ENCODE results near the gene PTEN.

PTEN gene

DNA sequence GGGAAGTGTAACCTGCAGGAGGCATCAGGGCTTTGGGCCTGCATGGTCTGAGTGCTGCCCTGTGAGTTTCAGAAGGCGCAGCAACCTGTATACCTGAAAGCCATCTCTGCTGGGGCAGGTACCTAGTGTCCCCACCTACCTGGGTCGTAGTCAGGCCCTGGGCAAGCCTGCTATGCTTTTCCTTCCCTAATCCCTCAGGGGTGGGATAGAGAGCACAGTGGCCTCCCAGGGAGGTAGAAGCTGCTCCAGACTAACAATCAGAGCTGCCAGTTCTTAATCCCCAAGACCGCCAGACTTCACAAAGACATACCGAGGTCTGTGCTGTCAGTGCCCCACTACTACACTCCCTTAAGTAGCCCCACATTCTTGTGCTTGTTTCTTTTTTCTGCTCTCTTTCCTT lies 52.0 kb downstream of the PTEN start:
- in situ Hi-C loops (cut with HindIII; ENCODE audit: low sequenced_read_pairs) = no loop called here

DNA sequence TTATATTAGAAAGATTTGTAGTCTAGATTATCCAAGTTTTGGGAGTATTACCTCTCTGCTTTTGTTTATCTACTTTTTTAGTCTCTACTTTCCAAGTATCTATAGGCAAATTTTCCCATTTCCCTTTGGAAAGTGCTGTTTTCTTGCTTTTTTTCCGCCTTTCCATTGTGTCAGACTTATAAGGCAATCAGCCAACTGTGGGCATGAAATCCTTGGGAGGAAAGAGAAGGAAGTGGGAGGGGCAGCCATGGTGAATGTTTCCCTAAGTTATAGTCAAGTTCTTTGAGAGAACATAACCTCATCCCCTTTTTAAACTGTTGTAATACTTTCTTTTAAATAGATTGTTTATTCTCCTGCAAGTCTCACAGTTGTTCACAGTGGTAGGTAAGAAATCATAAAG lies 52.6 kb downstream of the PTEN start:
- in situ Hi-C loops (cut with HindIII; ENCODE audit: low sequenced_read_pairs) = no loop called here

DNA sequence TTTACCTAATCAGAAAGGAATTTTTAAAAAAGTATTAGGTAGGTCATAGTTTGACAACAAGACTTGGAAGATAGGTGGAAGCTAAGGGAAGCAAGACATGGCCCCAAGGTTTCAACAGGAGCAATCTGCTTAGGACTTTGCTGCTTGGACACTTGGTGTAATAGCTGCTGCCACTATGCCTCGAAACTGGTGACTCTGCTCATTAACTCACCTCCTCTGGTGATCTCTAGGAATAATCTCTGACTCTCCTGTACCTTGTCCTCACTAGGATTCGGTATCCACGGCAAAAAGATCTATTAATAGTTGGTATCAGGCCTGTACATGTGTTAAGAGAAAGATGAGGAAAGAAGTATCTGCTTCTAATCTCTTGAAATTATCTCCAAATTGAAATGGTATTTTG lies 53.1 kb downstream of the PTEN start:
- in situ Hi-C loops (cut with HindIII; ENCODE audit: low sequenced_read_pairs) = no loop called here

DNA sequence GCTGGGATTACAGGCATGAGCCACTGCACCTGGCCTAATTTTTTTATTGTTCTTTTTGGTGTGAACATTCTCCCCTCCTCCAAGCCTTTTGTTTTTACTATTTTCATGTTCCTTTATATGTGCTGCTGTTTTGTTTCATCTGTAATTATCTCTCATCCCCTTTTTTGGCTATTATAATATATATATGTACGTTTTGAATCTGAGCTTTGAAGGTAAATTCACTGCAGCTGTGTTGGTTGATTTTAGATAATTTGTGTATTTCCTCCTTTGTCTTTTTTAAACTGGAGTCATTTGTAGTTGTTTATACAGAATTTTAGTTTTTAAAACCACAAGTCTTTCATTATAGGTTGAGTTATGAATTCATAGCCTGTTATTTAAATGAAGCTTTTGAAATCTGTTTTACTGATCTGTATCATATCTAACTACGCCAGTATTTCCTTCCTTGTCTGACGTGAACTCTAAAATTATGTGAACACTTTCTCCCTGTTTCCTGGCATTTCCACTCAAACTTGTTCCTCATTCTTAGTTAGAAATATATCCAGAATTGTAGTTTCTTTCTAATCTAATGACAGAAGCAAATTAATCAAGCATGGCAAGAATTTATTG lies 54.9 kb downstream of the PTEN start:
- in situ Hi-C loops (cut with HindIII; ENCODE audit: low sequenced_read_pairs) = no loop called here

DNA sequence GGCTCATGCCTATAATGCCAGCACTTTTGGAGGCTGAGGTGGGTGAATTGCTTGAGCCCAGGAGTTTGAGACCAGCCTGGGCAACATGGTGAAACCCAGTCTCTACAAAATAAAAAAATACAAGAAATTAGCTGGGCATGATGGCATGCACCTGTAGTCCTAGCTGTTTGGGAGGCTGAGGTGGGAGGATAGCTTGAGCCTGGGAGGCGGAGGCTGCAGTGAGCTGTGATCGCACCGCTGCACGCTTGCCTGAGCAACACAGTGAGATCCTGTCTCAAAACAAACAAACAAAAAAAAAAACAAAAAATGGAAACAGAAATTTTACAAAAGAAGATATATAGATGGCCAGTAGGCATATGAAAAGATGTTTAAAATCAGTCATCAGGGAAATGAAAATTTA lies 57.1 kb downstream of the PTEN start:
- in situ Hi-C loops (cut with HindIII; ENCODE audit: low sequenced_read_pairs) = no loop called here

DNA sequence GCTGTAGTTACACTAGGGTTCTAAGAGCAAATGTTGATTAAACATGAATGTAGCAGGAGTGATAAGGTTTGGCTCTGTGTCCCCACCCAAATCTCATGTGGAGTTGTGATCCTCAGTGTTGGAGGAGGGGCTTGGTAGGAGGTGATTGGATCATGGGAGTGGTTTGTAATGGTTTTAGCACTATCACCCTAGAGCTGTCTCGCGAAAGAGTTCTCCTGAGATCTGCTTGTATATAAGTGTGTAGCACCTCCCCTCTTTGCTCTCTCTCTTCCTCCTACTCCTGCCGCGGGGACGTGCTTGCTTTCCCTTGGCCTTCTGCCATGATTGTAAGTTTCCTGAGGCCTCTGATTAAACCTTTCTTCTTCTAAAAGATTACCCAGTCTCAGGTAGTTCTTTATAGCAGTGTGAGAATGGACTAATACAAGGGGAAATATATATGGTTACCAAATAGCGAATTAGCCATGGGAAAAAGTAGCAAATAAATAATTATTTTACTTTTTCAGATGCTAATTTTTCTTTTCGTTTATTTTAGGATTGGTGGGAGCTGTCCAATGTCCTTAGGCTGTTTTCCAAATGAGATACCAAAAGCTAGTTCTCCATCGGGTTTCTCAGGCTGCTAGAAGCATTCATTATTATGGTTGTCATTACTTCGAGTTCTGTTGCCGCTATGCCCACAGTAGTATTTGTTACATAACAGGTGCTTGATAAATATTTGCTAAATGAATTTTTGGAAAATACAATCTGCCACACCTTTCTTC lies 58.7 kb downstream of the PTEN start:
- in situ Hi-C loops (cut with HindIII; ENCODE audit: low sequenced_read_pairs) = no loop called here

DNA sequence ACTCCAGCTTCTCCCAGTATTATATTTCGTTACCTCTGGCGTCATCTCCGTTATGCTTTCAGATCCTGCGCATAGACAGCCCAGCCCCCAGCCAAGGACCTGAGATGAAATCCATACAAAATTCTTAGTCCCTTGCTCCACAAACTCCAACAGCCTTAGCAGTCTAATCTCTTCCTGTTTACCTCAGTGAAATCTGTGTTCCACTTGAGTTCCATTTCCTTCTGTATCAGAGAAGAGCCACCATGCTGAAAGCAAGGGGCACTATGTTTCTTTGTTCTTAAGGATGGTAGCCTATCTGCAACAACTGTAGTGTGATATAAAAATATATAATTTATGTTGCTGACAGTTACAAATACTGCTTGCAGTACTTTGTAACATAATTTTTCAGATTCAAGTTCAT lies 59.8 kb downstream of the PTEN start:
- in situ Hi-C loops (cut with HindIII; ENCODE audit: low sequenced_read_pairs) = no loop called here

DNA sequence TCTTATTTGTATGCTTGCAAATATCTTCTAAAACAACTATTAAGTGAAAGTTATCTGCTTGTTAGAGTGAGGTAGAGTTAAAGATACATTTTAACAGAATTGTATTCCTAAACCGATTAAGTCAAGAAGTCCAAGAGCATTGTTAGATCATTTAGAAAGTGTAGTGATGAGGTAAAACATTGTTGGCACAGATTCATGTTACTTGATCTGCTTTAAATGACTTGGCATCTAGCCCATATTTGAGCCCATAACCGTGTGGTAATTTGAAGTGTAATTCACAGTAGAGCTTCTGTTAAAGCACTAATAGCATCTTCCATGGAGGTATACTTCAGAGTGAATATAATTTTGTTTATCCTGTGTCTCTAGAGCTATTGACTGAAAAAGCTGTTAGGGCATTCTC lies 62.1 kb downstream of the PTEN start:
- in situ Hi-C loops (cut with HindIII; ENCODE audit: low sequenced_read_pairs) = no loop called here

DNA sequence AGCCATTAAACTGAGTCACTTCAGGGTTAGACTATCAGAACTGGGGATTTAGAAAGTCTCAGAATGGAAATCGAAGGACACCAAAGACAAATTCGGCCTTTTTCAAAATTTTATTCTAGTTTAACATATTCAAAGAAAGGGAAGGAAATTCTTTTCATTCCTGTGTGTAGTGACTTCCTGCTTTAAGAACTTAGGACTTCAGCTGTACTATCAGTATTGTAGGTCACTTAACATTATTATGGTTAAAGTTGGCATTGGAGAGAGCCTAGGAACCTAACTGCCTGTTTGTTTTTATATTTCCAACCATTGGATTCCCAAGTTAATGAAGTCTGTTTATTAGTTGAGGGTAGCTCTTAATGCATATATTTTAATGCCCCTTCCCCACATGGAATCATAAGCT lies 63.7 kb downstream of the PTEN start:
- in situ Hi-C loops (cut with HindIII; ENCODE audit: low sequenced_read_pairs) = no loop called here

DNA sequence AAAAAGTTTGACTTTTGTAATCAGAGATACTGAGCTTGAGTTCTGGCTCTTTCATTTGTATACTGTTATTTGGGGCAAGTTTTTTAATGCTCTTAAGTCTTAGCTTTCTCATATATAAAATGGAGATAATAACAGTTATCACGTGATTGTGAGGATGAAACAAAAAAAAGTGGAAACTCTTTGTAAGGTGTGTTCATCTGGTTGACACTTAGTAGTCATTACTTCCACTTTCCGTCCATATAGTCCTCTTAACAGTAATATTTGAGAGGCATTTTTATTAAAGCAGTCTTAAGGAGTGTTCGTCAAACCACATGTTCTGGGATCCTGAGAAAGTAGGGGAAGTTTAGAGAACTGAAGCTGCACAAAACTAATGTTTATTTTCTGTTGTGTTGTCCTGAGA lies 65.6 kb downstream of the PTEN start:
- in situ Hi-C loops (cut with HindIII; ENCODE audit: low sequenced_read_pairs) = no loop called here

DNA sequence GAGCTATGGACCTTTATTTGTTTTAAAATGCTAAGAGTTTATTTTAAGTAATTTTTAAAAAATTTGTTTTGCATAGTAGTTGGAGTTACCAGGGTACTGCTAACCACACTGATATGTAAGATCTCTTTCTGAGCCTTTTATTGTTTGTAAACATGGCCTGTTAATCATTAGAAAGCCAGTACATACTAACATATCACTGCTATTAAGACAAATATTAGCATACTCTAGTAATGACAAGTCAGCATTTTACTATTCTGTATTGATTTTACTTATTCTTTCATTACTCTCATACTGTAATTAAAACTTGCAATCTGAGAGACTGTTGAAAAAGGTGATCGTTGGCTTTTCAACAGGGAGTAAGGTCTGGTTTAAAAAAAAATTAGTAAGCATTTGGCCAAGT lies 66.7 kb downstream of the PTEN start:
- in situ Hi-C loops (cut with HindIII; ENCODE audit: low sequenced_read_pairs) = no loop called here

DNA sequence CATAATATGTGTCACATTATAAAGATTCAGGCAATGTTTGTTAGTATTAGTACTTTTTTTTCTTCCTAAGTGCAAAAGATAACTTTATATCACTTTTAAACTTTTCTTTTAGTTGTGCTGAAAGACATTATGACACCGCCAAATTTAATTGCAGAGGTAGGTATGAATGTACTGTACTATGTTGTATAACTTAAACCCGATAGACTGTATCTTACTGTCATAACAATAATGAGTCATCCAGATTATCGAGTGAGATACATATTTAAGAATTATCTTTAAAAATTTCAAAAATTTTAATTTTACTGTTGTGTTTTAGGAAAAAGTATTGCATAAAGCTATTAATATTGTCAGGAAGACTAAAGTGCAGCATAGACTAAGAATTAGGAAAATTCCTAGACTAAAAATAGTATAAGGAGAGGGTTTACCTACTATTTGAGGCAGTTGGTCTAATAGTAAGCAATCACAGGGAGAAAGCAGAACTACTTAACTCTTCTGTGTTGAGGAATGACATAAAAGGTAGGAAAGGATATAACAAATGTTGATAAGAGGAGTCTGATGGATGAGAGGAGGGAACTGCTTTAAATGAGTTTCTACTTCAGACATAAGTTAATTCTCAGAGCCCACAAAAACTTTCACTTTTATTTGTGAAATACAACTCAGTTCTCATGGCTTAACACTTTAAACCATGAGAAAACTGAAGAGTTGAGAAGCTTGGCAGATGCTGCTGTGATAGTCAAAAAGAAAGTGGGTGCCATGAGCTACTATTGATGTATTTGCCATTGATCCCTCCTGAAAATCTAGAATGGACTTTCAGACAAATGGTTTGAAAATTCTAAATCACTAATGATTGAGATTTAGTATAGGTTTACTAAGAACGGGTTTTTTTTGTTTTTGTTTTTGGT lies 67.8 kb downstream of the PTEN start:
- in situ Hi-C loops (cut with HindIII; ENCODE audit: low sequenced_read_pairs) = no loop called here

DNA sequence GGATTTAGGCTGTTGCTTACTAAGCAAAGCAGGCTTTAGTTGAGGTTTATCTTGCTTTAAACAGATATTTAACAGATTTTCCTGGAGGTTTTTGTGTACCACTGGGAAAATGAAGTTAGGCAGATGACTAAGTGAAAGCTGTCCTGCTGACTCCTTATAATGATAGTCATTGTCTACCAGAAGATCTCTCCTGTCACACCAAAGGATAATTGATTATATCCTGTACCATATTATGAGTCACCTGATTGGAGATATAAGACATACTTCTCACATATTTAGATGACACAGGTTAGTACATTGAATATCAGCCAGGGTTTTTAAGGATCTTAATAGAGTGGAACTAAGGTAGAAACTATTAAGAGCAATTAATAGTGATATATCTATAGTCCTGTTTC lies 68.4 kb downstream of the PTEN start:
- in situ Hi-C loops (cut with HindIII; ENCODE audit: low sequenced_read_pairs) = no loop called here

DNA sequence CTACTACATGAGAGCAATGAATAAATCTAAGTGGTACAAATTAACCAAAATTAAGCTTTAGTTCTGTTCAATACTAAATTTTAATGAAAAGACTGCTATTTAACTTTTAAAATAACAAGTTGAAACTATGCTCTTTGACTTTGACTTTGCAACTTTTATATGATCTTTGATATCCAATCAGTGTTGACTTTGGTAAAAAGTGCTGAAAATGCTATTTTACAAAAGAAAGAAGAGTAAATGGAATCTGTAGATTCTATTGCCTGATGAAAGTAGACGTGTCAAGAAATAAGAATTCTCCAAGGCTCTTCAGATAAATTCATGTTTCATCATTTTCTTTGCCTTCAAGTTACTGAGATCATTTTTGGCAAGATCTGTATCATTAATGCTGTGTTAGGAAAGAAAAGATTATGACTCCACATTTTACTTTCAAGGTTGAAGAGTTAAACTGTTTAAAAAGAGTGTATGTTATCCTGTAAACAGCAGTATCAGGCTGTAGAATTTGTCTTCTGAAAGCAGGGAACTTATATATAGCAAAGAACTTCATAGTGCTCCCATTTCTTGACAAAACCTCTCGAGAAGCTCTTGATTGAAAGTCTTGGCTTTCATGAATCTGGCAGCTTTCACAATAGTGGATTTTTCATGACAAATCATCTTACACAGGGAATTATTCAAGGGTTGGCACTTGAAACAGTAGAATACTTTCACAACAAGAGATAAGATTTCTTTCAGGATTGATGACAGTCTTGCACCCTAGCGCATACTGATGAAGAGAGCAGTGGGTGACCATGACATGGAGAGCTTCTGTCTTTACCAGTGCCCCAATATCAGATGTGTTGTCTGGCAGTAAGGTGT lies 72.1 kb downstream of the PTEN start:
- in situ Hi-C loops (cut with HindIII; ENCODE audit: low sequenced_read_pairs) = no loop called here

DNA sequence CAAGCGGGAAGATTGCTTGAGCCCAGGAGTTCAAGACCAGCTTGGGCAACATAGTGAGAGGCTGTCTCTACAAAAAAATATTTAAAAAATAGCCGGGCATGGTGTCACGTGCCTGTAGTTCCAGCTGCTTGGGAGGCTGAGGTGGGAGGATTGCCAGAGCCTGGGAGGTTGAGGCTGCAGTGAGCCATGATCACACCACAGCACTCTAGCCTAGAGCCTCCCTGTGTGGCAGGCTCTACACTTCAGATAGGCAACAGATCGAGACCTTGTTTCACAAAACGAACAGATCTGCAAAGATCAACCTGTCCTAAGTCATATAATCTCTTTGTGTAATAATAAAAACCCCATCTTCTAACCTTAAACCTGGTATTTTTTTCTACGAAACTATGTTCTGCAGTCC lies 76.8 kb downstream of the PTEN start:
- in situ Hi-C loops (cut with HindIII; ENCODE audit: low sequenced_read_pairs) = no loop called here

DNA sequence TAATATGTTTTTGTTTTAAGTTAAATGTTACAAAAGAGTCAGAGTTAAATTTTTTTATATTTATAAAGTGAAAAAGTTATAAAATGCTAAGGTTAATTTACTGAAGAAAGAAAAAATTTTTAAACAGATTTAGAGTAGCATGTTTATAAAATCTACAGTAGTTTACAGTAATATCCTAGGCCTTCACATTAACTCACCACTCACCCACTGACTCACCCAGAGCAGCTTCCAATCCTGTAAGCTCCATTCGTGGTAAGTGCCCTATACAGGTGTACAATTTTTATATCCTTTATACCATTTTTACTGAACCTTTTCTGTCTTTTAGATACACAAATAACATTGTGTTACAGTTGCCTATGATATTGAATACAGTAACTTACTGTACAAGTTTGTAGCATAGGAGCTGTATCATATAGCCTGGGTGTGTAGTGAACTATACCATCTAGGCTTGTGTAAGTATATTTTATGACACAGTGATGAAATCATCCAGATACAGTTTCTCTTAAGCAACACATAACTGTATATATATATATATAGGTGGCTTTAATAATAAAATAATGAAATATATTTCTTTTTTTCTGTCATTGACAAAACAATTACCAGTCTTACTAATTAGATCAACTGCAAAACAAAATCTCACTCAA lies 79.6 kb downstream of the PTEN start:
- in situ Hi-C loops (cut with HindIII; ENCODE audit: low sequenced_read_pairs) = no loop called here

DNA sequence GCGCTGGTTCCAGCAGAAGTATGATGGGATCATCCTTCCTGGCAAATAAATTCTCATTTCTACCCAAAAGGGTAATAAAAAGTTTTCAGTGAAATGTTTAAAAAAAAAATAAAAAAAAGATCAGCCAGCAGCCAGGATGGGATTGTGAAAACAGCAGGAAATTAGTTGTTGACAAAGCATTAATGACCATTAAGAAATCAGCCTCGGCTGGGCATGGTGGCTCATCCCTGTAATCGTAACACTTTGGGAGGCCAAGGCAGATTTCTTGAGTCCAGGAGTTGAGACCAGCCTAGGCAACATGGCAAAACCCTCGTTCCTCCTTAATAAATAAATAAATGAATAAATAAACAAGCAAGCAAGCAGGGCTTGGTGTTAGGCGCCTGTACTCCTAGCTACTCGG lies 82.6 kb downstream of the PTEN start:
- in situ Hi-C loops (cut with HindIII; ENCODE audit: low sequenced_read_pairs) = no loop called here

DNA sequence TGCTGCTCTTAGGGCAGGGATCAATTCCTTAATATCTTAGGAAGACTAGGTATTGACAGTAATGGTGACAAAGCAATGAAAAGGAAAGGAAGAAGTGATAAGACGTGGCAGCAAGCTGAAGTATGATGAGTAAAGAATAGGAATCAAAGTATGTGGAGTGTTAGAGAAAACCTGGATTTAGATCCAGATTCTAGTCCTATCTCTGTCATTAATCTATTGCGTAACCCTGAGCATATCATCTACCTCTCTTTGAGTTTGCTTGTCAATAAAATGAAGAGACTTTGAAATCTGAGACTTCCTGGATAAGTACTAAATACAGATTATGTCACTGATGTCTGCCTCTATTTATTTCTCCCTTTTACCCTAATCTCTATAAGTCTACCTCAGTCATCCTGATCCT lies 89.2 kb downstream of the PTEN start:
- in situ Hi-C loops (cut with HindIII; ENCODE audit: low sequenced_read_pairs) = no loop called here

DNA sequence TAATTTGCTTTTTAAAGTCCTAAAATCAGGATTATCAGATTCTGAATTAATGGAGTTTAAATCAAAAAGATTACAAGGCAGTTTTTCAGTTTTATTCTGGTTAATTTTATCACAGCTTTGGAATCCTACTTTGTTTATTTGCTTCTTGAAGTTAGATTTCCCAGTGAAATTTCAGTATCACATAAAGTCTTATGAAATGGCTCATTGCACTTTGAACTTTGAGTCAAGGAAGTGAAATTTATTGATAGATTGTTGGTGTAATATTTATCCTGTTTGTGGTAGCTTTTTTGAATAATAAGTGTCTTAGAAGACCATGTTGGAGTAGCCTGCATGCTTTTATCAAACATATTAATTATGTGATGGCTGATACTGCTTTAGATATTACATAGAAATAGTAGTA lies 92.6 kb downstream of the PTEN start:
- in situ Hi-C loops (cut with HindIII; ENCODE audit: low sequenced_read_pairs) = no loop called here

DNA sequence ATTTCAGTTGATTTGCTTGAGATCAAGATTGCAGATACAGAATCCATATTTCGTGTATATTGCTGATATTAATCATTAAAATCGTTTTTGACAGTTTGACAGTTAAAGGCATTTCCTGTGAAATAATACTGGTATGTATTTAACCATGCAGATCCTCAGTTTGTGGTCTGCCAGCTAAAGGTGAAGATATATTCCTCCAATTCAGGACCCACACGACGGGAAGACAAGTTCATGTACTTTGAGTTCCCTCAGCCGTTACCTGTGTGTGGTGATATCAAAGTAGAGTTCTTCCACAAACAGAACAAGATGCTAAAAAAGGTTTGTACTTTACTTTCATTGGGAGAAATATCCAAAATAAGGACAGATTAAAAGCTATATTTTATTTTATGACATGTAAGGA lies 94.3 kb downstream of the PTEN start:
- in situ Hi-C loops (cut with HindIII; ENCODE audit: low sequenced_read_pairs) = no loop called here

DNA sequence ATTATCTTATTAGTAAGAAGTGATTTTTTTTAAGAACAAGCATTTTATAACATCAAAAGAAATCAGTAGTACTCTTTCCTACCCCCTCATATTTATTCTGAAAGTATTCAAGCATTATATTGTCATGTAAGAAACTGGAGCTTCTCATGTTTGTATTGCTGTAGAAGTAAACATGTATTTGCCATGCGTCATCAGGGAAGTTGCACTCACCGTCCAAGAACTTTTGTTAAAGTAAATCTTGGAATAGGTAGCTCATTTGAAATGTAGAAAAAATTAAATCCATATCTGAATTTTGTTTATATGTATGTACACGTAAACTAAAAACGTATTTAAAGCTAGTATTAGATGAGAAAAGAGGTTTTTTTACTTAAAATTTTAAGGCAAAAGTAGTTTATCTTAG lies 96.8 kb downstream of the PTEN start:
- in situ Hi-C loops (cut with HindIII; ENCODE audit: low sequenced_read_pairs) = no loop called here

All from DLD1 (cell line).